HG02870 (cell line): ENCODE measurements around the gene RNF26.

Source experiments
- ATAC-seq: cut with Tn5 transposase; IDR thresholded peaks from one replicate; pipeline ENCODE4 v1.9.1; 2021; ENCODE audit warnings: mild to moderate bottlenecking, moderate library complexity; ENCODE audit not compliant: unreplicated experiment

Gene RNF26

DNA sequence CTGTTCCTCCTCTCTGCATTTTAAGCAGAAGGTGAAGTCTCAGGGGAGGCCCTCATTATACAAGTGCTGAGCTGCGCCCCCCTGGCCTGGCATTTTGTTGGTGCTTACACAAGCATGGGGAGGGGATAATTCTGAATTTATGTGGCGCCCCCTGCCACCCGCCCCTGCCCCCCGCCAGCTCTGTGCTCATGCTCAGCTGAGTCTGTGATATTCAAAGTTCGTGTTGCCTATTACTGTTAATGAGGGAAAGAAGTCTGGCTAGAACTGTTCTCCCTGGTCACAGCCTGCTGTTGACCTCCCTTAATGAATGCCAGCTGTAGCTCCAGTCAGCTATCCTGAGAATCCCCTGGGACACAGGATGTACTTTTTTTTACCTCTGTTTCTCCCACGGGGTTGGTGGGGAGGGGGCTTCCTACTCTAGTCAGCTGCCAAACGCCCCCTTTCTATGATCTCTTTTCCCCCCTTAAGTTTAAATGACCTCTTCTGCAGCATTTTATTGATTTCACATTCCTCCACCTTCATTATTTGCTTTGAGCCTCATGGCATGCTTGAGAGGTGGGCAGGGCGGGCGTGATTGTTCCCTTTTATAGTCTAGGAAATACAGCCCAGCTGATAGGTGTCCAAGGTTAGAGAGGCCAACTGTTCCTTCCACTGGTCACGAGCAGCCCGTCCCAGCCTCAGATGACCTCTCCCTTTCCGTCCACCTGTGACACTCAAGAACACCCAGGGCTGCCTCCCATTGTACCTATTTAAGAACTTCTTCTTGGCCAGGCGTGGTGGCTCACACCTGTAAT lies 35.0 kb downstream of the RNF26 start:
- no peak for ATAC-seq

DNA sequence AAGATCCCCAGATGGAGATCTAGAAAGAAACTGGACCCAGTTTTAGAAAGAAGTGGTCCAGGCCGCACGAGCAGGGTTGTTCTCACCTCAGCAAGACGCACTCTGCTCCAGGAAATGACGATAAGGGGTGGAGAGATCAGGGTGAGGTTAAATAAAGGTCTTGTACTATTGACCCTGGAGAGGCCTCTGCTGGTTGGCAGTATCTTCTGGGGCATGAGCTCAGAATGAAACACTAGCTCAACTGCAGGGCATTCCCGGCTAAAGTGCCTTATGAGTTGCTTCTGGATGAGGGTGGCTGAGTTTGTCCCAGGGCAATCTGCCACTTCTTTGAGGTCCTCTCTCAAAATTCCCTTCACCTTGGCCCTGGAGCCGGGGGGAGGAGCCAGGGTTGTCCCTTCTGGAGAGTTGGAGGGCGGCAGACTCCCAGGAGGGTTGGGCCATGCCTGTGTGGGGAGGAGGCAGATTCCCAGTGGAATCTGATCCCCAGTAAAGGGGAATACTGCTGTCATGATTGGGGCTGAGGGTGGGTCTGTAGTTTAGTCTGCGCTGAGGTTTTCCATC lies 36.2 kb downstream of the RNF26 start:
- ATAC-seq, result no peak

DNA sequence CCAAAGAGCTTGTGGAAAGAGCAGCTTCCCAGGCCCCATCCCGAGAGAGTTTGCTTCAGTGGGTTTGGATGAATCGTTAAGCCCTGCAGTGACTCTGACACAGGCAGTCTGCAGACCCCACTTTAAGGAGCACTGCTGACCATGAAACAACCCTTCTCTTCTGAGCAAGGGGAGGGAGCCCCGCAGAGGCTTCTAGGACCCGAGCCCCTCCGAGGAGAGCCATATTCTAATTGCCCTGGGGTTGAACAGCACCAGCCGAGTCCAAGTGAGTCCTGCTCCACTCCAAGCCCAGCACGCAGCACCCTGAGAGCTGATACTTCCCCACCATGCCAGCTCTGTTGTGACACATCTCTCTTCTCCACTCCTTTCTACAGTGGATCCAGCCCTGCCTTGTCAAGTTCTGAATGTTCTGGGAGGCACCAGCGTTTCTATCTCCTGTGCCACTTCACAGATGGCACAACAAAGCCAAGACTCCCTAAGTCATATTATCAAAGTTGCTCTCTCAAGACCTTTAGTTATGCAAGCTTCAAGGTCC lies 36.8 kb downstream of the RNF26 start:
- ATAC-seq, result no peak

DNA sequence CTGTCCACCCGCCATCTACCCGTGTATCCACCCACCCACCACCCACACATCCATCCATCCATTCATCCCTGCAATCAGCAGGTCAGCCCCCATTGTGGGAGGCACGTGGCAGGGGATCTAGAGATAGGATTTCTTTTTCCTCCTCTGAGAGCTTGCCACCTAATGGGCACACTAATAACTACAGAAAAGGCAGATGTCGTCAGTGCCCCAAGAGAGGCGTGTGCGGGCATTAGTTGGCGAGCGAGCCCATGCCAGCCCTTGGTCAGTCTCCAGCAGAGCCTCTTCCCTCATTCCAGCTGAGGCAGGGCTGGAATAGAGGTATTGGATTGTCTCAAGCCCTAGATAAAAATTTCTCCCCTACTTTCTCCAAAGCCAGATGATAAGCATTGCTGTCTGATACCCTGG lies 37.5 kb downstream of the RNF26 start:
- no peak for ATAC-seq

DNA sequence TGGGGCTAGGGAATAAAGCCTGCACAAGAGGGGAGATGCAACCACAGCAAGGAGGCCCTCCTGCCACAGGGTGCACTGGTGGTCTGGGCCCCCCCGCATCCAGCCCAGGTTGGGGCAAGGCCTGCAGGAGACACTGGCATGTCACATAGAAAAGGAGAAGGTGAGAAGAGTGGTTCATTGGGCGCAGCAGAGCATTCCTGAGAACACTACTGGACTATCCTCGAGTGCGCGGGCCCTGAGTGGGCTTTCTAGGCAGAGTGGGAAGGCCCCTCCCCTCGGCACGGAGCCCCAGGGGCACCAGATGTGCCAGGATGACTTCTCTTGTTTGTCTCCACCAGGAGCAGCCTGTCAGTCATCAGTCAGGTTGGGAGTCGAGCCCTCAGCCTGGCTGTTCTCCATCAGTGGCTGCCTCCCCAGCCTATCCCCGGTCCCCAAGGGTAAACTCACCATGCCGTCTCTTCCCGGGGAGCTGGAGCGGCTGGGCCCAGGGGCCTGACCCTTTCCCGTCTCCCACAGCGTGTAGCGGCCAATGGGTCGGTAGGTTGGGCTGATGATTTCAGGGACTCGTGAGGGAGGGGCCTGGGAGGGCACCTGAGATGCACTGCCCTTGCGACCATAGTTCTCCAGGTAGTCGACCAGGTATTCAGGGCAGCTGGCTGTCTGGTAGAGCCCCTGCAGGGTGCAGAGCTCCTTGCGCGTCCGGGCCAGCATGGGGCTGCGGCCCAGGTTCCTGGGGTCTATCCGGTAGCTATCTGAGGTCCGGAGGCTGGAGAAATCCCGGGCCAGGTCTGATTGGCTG lies 38.1 kb downstream of the RNF26 start:
- ATAC-seq, result no peak

DNA sequence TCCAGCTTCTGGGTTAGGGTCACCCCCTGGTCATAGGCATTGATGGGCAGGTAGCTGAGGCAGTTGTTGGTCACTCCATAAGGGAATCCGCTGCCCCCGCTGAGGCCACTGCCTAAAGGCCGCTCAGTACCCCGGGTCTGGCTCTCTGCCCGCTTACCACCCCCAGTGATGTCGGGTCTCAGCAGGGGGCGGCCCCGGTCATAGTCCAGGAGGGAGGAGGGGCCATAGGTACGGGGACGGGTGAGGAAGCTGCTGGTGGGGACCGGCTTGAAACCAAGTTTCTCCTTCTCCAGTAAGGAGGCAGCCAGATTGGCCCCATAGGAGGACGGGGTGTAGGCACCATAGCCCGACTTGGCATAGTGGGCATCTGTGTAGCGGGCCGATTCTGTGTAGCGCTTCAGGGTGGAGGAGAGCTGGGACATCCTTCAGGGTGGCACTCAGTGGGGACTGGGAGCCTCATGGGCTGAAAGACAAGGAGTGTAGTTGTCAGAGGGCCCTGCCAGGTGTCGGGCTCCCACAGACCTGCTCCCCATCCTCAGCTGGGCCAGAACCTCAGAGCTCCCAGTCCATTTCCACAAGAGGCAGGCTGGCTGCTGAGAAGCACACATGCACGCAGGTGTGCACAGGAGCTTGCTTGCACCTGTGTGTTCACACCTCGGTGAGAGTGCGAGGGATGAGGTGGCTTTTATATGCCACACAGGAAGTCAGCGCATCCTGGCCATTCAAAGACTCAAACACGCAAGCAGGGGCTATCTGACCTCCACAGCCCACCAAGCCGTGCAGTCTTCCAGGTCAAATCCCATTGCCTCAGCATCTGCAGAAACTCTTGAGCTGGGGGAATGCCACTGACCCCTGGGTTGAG lies 39.0 kb downstream of the RNF26 start:
- no peak for ATAC-seq

DNA sequence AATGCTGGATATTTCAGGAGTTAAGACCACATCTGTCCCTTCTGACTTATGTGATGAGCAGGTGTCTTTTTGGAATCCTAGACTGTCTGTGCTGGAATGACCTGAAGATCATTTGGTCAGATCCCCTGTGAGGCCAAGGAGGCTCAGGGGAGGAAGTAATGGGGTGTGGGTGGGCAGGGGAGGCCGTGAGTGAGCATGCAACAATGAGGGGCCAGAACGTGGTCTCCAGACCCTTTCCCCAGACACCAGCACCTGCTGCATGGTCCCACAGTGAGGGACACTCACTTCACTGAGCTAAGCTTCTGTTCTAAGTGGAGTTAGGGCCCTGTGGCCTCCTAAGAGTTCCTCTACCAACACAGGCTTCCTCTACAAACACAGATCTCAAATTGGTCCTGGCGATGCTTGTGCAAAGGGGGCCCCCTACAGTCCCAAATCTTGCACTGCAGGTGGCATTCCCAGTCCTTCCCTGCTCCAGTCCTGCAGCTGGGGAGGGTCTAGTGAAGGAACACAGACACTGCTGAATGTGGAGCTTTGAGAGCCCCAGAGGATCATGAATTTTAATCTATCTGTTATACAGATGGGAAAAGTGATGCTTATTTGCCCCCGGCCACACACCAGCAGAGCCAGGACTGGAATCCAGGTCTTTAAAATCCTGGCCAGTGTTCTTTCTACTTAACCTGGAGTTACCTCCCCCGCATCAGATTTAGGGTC lies 39.7 kb downstream of the RNF26 start:
- no peak for ATAC-seq

DNA sequence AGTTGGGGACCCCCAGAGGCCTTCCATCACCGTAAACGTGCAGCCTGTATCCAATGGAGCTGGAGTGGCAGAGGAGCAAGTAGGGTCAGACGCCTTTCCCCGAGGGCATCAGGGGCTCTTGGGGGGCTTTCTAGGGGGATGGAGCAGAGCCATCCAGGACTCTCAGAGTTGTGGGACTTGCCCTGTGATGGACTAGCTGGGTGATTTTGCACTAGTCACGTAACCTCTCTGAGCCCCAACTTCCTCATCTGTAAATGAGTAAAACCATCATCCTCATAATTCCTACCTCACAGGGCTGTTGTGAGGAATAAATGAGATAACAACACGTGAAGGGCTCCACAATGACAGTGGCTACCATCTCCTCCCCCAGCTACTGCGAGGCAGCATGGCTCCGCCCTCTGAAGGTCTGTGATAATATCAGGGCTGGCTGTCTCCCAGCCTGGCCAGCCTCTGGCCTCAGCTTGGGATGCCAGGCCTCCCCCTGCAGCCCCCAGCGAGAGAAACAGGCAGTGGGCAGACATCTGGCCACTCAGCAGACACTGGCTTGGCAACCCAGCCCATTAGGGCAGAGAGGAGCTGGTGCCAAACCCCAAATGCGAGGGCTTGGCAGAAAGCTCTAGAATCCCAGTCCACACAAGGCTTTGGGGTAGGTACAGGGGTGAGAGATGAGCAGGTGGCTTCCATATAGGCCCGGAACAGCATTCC lies 40.5 kb downstream of the RNF26 start:
- ATAC-seq, result no peak

DNA sequence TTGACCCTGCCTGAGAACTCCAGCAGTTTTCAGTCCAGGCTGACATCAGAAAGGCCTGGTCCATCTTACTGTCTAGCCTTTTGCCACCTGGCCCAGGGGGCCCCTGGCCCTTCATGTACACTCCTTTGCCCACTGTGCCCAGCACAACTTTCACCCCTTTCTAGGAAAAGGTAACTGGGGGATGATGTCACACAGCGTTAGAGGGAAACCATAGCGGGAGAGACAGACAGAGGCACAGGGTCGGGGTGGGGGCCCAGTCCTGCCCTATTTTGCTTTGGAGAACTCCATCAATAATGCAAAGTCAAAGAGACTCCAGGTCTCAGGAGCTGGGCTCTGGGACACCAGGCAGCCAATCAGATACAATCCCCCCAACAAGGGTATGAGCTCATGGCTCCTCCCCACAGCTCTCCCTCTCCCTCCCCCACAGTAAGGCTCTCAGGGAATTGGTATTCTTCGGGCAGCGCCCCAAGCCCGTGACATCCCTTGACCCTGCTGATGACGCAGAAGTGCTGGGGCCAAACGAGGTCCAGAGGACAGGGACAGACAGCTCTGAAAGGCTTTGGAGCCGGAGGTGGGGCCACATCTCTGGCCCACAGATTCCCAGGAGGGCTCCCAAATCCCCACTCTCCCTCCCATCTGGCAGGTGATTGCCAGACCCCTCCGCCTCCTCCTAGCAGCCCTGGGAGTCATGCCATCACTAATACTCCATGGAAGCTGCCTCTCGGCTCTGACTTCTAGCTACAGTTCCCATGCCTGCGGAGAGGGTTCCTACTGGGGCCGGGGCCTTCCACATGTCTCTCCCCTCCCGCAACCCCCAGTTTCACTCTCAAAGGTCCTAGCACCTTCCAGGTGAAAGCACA lies 41.2 kb downstream of the RNF26 start:
- ATAC-seq, result no peak

DNA sequence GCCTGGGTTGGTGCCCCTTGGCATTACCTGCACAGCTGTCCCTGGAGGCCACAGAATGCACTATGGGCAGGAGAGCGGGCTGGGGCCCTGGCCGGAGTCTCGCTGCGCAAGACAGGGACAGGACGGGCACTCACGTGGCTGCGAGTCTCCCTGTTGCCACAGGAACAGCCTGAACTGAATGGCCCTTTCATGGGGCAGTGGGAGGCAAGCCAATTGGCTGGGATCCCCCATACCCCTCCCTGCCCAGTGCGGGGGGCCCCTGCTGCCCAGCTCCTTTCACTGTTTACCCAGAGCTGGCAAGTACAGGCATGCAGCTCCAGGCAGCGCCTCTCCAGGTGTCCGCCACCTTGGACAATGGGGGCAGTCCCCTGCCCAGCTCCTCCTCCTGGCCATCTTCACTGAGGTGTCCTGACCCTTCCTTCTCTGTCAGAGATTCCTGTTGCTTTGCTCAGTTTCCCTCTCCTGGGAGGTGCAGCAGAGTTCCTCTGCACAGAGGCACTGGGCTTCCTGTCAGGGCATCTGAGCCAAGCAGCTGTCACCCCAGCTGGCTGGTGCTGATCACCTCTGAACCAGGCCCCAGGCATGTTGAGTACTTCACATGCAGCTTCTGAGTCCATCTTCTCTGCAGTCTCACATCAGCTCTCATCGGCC lies 42.0 kb downstream of the RNF26 start:
- no peak for ATAC-seq

DNA sequence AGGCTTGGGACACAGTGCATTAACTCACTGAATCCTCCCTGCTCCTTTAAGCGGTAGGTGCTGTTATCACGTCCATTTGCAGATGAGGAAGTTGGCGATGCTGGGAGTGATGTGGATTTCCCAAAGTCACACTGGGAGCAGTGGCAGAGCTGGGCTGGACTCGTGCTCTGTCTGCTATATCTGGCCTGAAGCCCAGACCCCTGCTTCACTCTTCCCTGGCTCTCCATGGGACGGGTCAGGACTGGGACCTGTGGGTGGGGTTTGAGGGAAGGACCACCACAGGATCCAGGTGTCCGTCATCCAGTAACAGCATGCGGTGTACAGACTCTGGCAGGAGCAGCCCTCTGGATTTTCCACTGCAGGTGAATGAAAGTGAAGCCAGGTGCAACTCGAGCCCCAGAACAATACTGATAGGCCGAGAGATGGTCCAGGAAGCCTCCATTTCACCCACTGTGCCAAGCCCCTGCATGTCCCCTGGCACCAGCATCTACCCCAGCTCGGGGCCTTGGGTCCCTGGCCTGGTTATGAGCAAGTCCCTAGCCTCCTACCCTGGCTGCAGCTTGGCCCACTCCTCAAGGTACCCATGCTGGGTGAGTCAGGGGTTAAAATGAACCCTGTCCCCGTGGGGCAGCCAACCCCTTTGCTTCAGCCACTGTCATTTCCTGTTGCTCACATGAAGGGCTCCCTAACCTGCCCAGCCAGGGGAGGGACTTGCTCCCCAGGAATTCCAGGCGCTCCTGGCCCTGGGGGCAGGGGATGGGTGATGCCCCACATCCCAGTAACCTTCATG lies 43.0 kb downstream of the RNF26 start:
- no peak for ATAC-seq

DNA sequence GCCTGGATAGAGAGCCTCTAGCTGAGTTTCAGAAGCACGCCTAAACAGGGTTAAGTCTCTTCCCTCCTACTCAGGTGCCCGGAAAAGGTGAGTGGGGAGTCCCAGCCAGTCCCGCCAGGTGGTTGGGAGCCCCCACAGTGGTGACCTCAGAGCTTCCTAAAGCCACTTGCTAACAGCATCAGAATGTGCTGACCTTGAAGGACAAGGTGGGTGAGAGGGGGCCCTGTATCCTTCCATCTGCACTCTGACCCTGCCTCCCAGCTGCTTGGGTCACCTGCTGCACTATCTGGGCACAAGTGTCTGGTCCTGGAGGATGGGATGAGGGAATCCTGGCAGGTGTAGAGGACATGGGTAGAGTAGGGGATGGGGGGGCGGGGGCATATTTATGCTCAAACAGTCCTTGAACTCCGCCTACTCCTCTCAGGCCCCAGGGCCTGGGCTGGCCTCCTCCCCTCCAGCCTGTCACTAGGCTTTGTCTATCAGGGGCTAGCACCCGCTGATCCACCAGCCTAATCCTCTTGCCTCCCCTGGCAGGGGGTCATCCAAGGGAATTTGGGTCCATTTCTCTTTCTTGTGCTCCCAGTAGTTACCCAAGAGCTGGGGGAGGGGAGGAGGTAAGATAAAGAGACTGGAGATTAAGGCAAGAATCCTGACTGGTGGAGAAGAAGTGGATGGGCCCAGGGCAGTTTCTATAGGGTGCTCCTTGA lies 43.8 kb downstream of the RNF26 start:
- no peak for ATAC-seq

DNA sequence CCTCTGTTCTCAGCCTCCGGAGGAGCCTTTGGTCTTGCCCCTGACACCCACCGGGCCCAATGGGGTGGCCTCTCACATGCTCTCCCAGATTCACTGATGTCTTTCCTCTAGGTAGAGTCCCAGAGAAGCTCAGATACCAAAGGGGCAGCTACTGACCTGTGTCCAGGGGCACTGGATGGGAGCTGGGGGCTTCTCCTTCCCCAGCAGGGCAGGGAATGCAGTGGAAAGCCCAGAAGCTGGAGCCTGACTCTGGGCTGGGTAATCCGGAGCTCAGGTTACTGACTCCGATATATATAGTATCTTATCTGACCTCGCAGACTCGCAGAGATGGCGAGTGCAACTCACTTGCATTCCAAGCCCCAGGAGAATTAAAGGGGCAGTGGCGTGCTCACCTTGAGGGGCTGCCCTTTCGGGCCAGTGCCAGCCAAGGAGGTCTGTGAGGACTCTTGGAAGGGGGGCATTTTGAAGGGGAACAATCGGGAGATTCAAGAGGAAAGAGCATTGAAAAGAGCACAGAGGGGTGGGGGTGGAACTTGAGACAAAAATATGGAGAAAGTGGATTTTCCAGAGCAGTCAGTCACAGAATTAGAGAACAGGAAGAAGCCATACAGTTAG lies 44.6 kb downstream of the RNF26 start:
- ATAC-seq, result no peak

DNA sequence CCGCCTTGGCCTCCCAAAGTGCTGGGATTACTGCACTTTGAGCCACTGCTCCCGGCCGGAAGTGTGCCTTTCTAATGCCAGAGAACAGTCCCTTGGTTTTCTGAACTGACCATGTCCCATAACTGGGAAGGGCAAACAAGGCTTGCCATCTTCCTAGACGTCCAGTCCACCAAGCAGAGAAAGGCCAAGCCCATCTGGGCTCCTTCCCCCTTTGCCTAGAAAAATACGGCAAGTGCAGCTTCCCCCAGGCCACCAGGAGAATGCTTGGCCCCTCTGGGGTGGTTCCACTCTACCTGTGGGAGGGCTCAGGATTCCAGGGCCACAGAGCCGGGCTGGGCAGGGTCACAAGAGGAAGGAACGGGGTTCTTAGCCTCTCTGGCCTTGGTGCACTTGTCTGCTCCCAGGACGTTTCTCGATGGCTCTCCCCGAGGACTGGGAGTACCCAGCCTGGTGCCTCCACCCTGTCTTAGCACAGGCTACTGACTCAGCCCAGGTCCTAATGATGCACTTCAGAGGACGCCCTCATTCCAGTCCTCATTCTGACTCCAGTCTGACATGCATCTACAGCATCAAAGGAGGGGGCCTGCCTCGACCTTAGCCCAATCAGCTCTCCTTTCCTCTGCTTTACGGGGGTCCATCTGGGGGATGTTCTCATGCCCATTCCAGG lies 46.0 kb downstream of the RNF26 start:
- ATAC-seq, result no peak

DNA sequence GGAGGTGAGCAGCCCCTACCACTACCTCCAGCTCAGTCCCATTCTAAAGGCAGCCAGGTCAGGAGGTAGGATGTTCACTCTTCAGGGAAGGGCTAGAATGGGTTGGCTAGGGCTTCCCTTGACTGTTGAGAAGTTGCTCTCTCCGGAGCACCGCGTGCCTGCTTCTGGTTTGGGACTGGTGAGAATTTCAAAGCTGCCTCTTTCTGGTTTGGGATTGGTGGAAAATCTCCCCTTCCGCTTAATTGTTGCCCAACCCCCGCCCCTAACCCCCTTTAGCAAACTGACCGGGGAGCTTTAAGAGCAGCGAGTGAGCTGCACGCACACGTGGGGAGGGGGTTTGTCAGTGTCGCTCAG lies 46.5 kb downstream of the RNF26 start:
- no peak for ATAC-seq
